LNCaP clone FGC (cell line): ENCODE data around the gene GOLGA7B.

Source experiments
- DNase-seq: peaks from one replicate; pipeline ENCODE4 v3.0.0-alpha.2; 2011; ENCODE audit warnings: low read depth
- H3K4me3 ChIP-seq: 2 replicates; pipeline ENCODE4 v1.5.1; 2011; ENCODE audit warnings: mild to moderate bottlenecking, low read depth, low read length, control low read depth
- TF ChIP-seq, protein P1 (sequence below): IDR thresholded peaks from 2 replicates; pipeline ENCODE4 v1.5.1; 2012; ENCODE audit warnings: mild to moderate bottlenecking; ENCODE audit not compliant: control insufficient read depth, insufficient read depth; ENCODE audit errors: extremely low read depth

The GOLGA7B gene

GRCh38 chr10:97858001-97858439, 8.4 kb downstream of the GOLGA7B start:
- TF ChIP-seq, protein P1, sequence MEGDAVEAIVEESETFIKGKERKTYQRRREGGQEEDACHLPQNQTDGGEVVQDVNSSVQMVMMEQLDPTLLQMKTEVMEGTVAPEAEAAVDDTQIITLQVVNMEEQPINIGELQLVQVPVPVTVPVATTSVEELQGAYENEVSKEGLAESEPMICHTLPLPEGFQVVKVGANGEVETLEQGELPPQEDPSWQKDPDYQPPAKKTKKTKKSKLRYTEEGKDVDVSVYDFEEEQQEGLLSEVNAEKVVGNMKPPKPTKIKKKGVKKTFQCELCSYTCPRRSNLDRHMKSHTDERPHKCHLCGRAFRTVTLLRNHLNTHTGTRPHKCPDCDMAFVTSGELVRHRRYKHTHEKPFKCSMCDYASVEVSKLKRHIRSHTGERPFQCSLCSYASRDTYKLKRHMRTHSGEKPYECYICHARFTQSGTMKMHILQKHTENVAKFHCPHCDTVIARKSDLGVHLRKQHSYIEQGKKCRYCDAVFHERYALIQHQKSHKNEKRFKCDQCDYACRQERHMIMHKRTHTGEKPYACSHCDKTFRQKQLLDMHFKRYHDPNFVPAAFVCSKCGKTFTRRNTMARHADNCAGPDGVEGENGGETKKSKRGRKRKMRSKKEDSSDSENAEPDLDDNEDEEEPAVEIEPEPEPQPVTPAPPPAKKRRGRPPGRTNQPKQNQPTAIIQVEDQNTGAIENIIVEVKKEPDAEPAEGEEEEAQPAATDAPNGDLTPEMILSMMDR = no peak
- no peak overlapping the region for H3K4me3 ChIP-seq
- no peak for DNase-seq

GRCh38 chr10:97861097-97861750, 11.6 kb downstream of the GOLGA7B start:
- no peak for DNase-seq
- TF ChIP-seq, protein P1 = no peak
- no peak overlapping the region for H3K4me3 ChIP-seq

- H3K4me3 ChIP-seq = no peak overlapping the region
- TF ChIP-seq, protein P1 = no peak
- no peak for DNase-seq
Observed at GRCh38 chr10:97861924-97862323, 12.3 kb downstream of the GOLGA7B start.

DNA sequence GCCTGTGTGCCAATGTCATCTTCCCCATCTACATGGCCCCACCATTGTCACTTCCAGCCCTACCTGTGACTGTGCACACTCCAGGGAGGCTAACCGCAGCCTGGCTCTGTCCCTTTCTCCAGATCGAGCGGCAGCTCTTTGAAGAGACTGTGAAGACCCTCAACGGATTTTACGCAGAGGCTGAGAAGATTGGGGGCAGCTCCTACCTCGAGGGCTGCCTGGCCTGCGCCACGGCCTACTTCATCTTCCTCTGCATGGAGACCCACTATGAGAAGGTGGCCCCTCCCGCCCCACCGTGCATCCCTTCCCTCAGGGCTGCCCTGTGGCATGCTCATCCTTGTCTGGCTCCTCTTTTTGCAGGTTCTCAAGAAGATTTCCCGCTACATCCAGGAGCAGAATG, 14.2 kb downstream of the GOLGA7B start:
- no peak for DNase-seq
- TF ChIP-seq, protein P1 = no peak

GRCh38 chr10:97865488-97865887, 15.8 kb downstream of the GOLGA7B start:
- no peak for DNase-seq
- TF ChIP-seq, protein P1 = no peak
- H3K4me3 ChIP-seq = no peak overlapping the region

More for the DNA sequence above, 14.2 kb downstream of the GOLGA7B start:
- H3K4me3 ChIP-seq = no peak overlapping the region

DNA sequence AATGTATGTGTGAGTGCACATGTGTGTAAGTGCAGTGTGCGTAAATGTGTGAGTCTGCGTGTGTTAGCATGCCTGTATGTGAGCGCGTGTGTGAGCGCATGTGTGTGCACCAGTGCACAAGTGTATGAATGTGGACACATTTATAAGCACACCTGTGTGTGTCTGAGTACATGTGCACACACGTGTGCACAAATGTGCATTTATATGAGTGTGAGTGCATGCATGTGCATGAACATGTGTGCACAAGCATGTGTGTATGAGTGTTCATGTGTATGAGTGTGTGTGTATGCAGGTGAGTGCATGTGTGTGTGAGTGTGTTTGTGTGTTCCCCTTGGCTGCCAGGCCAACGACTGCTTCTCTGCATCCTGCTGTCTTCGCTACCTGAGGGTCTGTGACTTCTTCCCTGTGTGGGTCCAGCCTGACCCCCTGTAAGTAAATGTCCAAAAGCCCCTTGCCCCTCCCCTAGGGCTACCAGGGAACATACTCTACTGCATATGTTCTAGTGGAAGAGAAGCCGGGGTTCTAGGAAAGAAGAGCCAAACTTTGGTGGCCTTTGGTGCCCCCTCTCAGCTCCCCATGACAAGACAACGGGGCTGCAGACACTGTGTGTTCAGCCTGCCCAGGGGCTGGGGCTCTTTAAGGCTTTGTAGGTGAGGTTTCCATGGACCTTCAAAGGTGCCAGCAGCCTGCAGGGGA, 17.0 kb downstream of the GOLGA7B start:
- TF ChIP-seq, protein P1 = no peak
- no peak for DNase-seq

More for the DNA sequence above, 17.0 kb downstream of the GOLGA7B start:
- H3K4me3 ChIP-seq = no peak overlapping the region
